GM23338 (cell line): ENCODE data around the gene MYOD1.

ENCODE experiments used
- CREB1 ChIP-seq: fragments of 250-450 bp; sonication (Bioruptor Pico); IDR thresholded peaks from 2 replicates; pipeline ENCODE4 v1.5.0; 2020; ENCODE audit warnings: low read depth, mild to moderate bottlenecking, moderate library complexity
- EZH2 ChIP-seq: fragments of 200-600 bp; sonication (generic); IDR thresholded peaks from one replicate; pipeline ENCODE4 v1.8.0; 2017; ENCODE audit warnings: antibody characterized with exemption, mild to moderate bottlenecking, low read depth; ENCODE audit not compliant: unreplicated experiment
- EZH2phosphoT487 ChIP-seq: fragments of 200-600 bp; sonication (generic); IDR thresholded peaks from one replicate; pipeline ENCODE4 v1.8.1; 2018; ENCODE audit warnings: antibody characterized with exemption; ENCODE audit not compliant: unreplicated experiment
- POLR2AphosphoS5 ChIP-seq: IDR thresholded peaks from 2 replicates; pipeline ENCODE4 v1.6.1; 2016; ENCODE audit warnings: antibody characterized with exemption, low read depth
- REST ChIP-seq: IDR thresholded peaks from one replicate; pipeline ENCODE4 v1.6.1; 2018; ENCODE audit warnings: antibody characterized with exemption; ENCODE audit not compliant: unreplicated experiment
- ZNF331 ChIP-seq: fragments of 250-450 bp; sonication (Bioruptor Pico); IDR thresholded peaks from 2 replicates; pipeline ENCODE4 v1.5.0; 2020; ENCODE audit warnings: low read depth, mild to moderate bottlenecking, moderate library complexity
- TF ChIP-seq, protein P1 (sequence below), 2 experiments: fragments of 200-600 bp in 1 of 2; sonication (generic) in 1 of 2; conservative IDR thresholded peaks; 2 replicates each; pipeline versions ENCODE4 v1.5.1 to v1.6.1; 2016 to 2017; ENCODE audit warnings: antibody characterized with exemption in 2 of 2, low read depth in 2 of 2, mild to moderate bottlenecking in 2 of 2, moderate library complexity in 1 of 2

DNA sequence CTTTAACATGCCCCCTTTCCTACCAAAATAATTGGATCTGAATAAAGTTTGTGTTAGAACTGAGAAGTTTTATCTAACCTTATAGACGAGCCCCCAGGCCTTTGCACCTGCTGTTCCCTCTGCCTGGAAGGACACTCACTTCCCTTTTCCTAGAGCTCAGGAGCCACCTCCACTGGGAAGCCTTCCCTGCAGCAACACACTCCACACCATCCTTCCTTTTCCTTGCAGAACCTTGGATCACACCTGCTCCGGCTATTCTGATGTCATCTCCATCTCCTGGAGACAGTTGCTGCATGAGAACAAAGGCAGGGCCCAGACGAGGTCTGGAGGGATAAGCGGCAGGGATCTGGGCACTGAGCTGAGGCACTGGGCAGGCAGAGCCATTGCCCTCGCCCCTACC lies 22.6 kb upstream of the MYOD1 start:
- TF ChIP-seq, protein P1, sequence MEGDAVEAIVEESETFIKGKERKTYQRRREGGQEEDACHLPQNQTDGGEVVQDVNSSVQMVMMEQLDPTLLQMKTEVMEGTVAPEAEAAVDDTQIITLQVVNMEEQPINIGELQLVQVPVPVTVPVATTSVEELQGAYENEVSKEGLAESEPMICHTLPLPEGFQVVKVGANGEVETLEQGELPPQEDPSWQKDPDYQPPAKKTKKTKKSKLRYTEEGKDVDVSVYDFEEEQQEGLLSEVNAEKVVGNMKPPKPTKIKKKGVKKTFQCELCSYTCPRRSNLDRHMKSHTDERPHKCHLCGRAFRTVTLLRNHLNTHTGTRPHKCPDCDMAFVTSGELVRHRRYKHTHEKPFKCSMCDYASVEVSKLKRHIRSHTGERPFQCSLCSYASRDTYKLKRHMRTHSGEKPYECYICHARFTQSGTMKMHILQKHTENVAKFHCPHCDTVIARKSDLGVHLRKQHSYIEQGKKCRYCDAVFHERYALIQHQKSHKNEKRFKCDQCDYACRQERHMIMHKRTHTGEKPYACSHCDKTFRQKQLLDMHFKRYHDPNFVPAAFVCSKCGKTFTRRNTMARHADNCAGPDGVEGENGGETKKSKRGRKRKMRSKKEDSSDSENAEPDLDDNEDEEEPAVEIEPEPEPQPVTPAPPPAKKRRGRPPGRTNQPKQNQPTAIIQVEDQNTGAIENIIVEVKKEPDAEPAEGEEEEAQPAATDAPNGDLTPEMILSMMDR (conservative IDR thresholded peaks at IDR 0.05; ENCODE audit: low read depth in 2 of 2): no peak
- TF ChIP-seq POLR2AphosphoS5 (no peak), REST (no peak), EZH2 (no peak), CREB1 (CRISPR knock-in tag) (no peak), EZH2phosphoT487 (no peak), ZNF331 (no peak)
